Keratinocyte (primary cell): ENCODE data around the gene CASKIN2. TPM values are rescaled to one million over a fixed set of nuclear protein-coding genes. Genes with fewer than 3 reads are reported as not detected.
"Not testable (repeated sequence)": the region's sequence is repeated elsewhere in the genome, so short reads cannot be mapped to it uniquely, and the experiment has no call there.

ENCODE experiments used
- DNase-seq: peaks from one replicate; pipeline ENCODE4 v3.0.0-alpha.2; 2011; ENCODE audit warnings: low read depth, missing footprints, low spot score
- FAIRE-seq: peaks from 2 replicates; lab custom pipeline; 2011; peaks lifted over from hg19 to GRCh38; lab: Jason Lieb, UNC
- H2AFZ ChIP-seq: 2 replicates; pipeline ENCODE4 v1.6.0; 2012; ENCODE audit warnings: low read length, control low read depth, inconsistent platforms; ENCODE audit not compliant: control insufficient read depth
- H3K27ac ChIP-seq: 2 replicates; pipeline ENCODE4 v1.5.1; 2011; ENCODE audit warnings: low read length; ENCODE audit not compliant: control insufficient read depth, insufficient read depth
- H3K27me3 ChIP-seq: 3 replicates; pipeline ENCODE4 v1.6.0; 2011; ENCODE audit warnings: low read length; ENCODE audit not compliant: control insufficient read depth, insufficient read depth; ENCODE audit errors: extremely low read depth
- H3K36me3 ChIP-seq, 2 experiments: 2 replicates in 1 of 2; 3 replicates in 1 of 2; pipeline ENCODE4 v1.5.1; 2011; ENCODE audit warnings: low read length in 2 of 2, mild to moderate bottlenecking in 1 of 2; ENCODE audit not compliant: control insufficient read depth in 2 of 2, insufficient read depth in 2 of 2; ENCODE audit errors: extremely low read depth in 1 of 2
- H3K4me1 ChIP-seq: 3 replicates; pipeline ENCODE4 v1.5.1; 2011; ENCODE audit warnings: low read length; ENCODE audit not compliant: control insufficient read depth, insufficient read depth; ENCODE audit errors: extremely low read depth
- H3K4me2 ChIP-seq: 3 replicates; pipeline ENCODE4 v1.6.0; 2011; ENCODE audit warnings: low read depth, low read length; ENCODE audit not compliant: control insufficient read depth, insufficient read depth; ENCODE audit errors: extremely low read depth
- H3K4me3 ChIP-seq, 3 experiments: fragments of 200-600 bp in 1 of 3; sonication (generic) in 1 of 3; 2 replicates in 2 of 3; 3 replicates in 1 of 3; pipeline ENCODE4 v1.5.1; 2011 to 2016; ENCODE audit warnings: low read length in 3 of 3, mild to moderate bottlenecking in 3 of 3, control low read depth in 2 of 3, inconsistent platforms in 1 of 3, low read depth in 1 of 3, mixed read lengths in 1 of 3, mixed run types in 1 of 3, moderate library complexity in 1 of 3; ENCODE audit not compliant: control insufficient read depth in 2 of 3, insufficient read depth in 2 of 3; ENCODE audit errors: extremely low read depth in 1 of 3
- H3K79me2 ChIP-seq: 2 replicates; pipeline ENCODE4 v1.6.0; 2012; ENCODE audit warnings: low read length; ENCODE audit not compliant: control insufficient read depth, insufficient read depth
- H3K9ac ChIP-seq: 3 replicates; pipeline ENCODE4 v1.6.0; 2011; ENCODE audit warnings: low read length; ENCODE audit not compliant: control insufficient read depth, insufficient read depth; ENCODE audit errors: extremely low read depth
- H3K9me1 ChIP-seq: 3 replicates; pipeline ENCODE4 v1.6.0; 2011; ENCODE audit warnings: low read length; ENCODE audit not compliant: control insufficient read depth, insufficient read depth; ENCODE audit errors: extremely low read depth
- H3K9me3 ChIP-seq: 2 replicates; pipeline ENCODE4 v1.5.1; 2012; ENCODE audit warnings: low read depth, low read length; ENCODE audit not compliant: control insufficient read depth
- H4K20me1 ChIP-seq: 3 replicates; pipeline ENCODE4 v1.6.0; 2011; ENCODE audit warnings: low read length; ENCODE audit not compliant: control insufficient read depth, insufficient read depth; ENCODE audit errors: extremely low read depth
- EZH2 ChIP-seq: IDR thresholded peaks from one replicate; pipeline ENCODE4 v1.6.1; 2012; ENCODE audit warnings: inconsistent platforms, mild to moderate bottlenecking, low read length, moderate library complexity
- dilution Hi-C: fragments of 300-500 bp; cut with MboI; formaldehyde crosslinking; loops from one replicate; pipeline ENCODE4 v1.7.0; 2020; ENCODE audit warnings: low sequenced_read_pairs; ENCODE audit not compliant: extremely low pct_ligation_motif_present
- polyA plus RNA-seq, 5 experiments: library from polyadenylated mRNA; depleted of rRNA in 3 of 5; stranded (reverse) in 3 of 5; stranded (forward) in 1 of 5; unstranded in 1 of 5; fragments of >200 nt; gene quantifications; 1 replicate in 1 of 5; 2 replicates in 3 of 5; 3 replicates in 1 of 5; pipeline versions ENCODE4 v1.2.1 to v1.2.3, GENCODE V29; 2011 to 2012; ENCODE audit warnings: missing spikeins in 2 of 5, low read depth in 1 of 5, low replicate concordance in 1 of 5
- TF ChIP-seq, protein P1 (sequence below), 3 experiments: IDR thresholded peaks in 1 of 3; conservative IDR thresholded peaks in 1 of 3; optimal IDR thresholded peaks in 1 of 3; 2 replicates in 2 of 3; 3 replicates in 1 of 3; pipeline versions ENCODE3 to v1.5.1; 2011; ENCODE audit warnings: low read length in 3 of 3, mild to moderate bottlenecking in 3 of 3, moderate library complexity in 2 of 3, control low read depth in 1 of 3, inconsistent platforms in 1 of 3; ENCODE audit not compliant: insufficient read depth in 2 of 3; ENCODE audit errors: extremely low read depth in 1 of 3

Gene CASKIN2
- polyA plus RNA-seq, 1 donor (not counting 4 experiments of a cell fraction or from before 2014, with no cell fraction given), result 3.7 TPM

DNA sequence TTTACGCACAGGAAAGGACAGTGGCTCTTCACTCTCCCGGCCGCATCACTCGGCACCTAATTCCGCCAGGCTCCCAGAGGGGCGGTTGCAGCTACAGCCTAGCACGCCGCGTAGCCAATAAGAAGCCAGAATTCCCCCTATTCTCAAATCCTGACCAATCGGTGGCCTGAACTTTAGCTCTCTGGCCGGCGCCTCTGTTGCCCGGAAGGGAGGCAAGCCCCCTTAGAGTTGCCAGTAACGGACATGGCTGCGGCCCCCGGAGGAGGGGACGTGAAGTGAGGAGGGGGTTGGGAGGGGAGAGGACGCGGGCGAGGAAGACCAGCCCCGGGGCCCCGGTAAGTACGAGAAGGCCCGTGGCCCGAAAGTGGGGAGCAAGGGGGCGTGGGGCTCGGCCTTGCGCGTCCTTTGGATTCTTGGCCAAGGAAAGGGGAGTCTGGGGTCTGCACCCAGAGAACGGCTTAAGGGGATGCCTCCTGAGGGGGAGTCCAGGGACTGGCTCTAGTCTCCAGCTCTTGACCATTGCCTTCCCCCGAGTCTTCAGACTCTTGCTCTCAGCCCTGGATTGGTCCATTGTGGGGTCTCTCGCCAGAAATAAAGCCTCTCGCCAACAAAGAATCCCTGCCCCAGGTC is 58.8 kb downstream of the CASKIN2 start, which contains the start of gene TMEM94:
Gene TMEM94, plus strand, starts transcription at position 219 of the 630 bp plus-strand sequence. CDS start 15,271 bp downstream, outside the sequence.
- peaks cover 26% of the 10 kb centered on the region for H3K4me1 ChIP-seq
- H2AFZ ChIP-seq, result peak within 1 kb of the TSS; percentile 92
- no peaks in the 10 kb centered on the region for H3K36me3 ChIP-seq
- no peaks in the 10 kb centered on the region for H4K20me1 ChIP-seq
- FAIRE-seq, result no peak
- no peaks in the 10 kb centered on the region for H3K9me1 ChIP-seq
- H3K9me3 ChIP-seq, result no peaks in the 10 kb centered on the region
- H3K79me2 ChIP-seq, result peaks cover 1% of the 10 kb centered on the region
- DNase-seq, result peak; percentile 35
- H3K27ac ChIP-seq, result peak within 1 kb of the TSS; percentile 73
- H3K4me3 ChIP-seq, result peak within 1 kb of the TSS; percentile 80 to 95 (median 81)
- H3K27me3 ChIP-seq, result no peaks in the 10 kb centered on the region
- dilution Hi-C loops, result no loop called here
- TF ChIP-seq, protein P1, sequence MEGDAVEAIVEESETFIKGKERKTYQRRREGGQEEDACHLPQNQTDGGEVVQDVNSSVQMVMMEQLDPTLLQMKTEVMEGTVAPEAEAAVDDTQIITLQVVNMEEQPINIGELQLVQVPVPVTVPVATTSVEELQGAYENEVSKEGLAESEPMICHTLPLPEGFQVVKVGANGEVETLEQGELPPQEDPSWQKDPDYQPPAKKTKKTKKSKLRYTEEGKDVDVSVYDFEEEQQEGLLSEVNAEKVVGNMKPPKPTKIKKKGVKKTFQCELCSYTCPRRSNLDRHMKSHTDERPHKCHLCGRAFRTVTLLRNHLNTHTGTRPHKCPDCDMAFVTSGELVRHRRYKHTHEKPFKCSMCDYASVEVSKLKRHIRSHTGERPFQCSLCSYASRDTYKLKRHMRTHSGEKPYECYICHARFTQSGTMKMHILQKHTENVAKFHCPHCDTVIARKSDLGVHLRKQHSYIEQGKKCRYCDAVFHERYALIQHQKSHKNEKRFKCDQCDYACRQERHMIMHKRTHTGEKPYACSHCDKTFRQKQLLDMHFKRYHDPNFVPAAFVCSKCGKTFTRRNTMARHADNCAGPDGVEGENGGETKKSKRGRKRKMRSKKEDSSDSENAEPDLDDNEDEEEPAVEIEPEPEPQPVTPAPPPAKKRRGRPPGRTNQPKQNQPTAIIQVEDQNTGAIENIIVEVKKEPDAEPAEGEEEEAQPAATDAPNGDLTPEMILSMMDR (optimal IDR thresholded peaks at IDR 0.05 in 1 of 3, IDR thresholded peaks at IDR 0.05 in 1 of 3, conservative IDR thresholded peaks at IDR 0.05 in 1 of 3; ENCODE audit: extremely low read depth in 1 of 3, insufficient read depth in 2 of 3, low read length in 3 of 3), result no peak
- TF ChIP-seq EZH2, result no peak
- peak within 1 kb of the TSS; percentile 92 for H3K4me2 ChIP-seq
- H3K9ac ChIP-seq, result peak within 1 kb of the TSS; percentile 87

DNA sequence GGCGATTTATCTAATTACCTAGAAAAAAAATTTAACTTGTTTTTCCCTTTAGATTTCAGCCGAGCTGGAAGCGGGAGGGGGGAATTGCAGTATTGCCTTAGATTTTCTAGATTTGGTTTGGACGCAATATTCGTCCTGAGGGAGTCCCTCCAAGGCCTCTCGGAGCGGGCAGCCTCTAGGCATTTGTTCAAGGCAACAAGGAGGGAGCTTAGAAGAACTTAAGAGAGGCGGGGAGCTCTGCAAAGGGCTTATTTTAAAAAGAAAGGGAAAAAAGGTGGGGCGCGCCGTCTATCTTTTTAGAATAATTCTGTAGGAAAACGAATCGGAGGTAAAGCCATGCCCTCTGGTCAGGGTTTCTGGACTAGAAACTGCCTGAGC is 59.3 kb downstream of the CASKIN2 start:
- peak overlapping the region in 2 of 3 experiments; percentile 81 to 95 for H3K4me3 ChIP-seq
- TF ChIP-seq, protein P1 (optimal IDR thresholded peaks at IDR 0.05 in 1 of 3, IDR thresholded peaks at IDR 0.05 in 1 of 3, conservative IDR thresholded peaks at IDR 0.05 in 1 of 3; ENCODE audit: extremely low read depth in 1 of 3, insufficient read depth in 2 of 3, low read length in 3 of 3), result no peak
- TF ChIP-seq EZH2, result no peak
- dilution Hi-C loops, result no loop called here
- H3K4me2 ChIP-seq, result peak overlapping the region; percentile 87
- H3K4me1 ChIP-seq, result peaks cover 26% of the 10 kb centered on the region
- H3K9ac ChIP-seq, result peak overlapping the region; percentile 87
- H3K9me1 ChIP-seq, result no peaks in the 10 kb centered on the region
- H3K79me2 ChIP-seq, result peaks cover 1% of the 10 kb centered on the region
- DNase-seq (no peak), FAIRE-seq (no peak)
- no peaks in the 10 kb centered on the region for H3K9me3 ChIP-seq
- H3K27me3 ChIP-seq, result no peaks in the 10 kb centered on the region
- no peaks in the 10 kb centered on the region for H3K36me3 ChIP-seq
- H3K27ac ChIP-seq, result peak overlapping the region; percentile 73
- peak overlapping the region; percentile 82 for H2AFZ ChIP-seq
- H4K20me1 ChIP-seq, result no peaks in the 10 kb centered on the region

DNA sequence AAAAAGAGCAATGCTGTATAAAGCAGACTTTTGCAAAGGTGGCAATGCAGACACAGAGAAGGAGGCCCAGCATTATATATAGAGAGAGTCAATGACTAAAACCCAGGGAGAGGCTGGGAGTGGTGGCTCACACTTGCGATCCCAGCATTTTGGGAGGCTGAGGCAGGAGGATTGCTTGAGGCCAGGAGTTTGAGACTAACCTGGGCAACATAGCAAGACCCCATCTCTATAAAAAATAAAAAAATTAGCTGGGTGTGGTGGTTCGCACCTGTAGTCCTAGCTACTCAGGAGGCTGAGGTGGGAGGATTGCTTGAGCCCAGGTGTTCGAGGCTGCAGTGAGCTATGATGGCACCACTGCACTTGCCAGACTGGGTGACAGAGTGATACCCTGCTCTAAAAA is 60.7 kb downstream of the CASKIN2 start:
- H3K9me3 ChIP-seq, H2AFZ ChIP-seq, dilution Hi-C loops, FAIRE-seq, H3K36me3 ChIP-seq, H3K27me3 ChIP-seq, DNase-seq, H3K27ac ChIP-seq, H3K79me2 ChIP-seq, H4K20me1 ChIP-seq, H3K4me3 ChIP-seq, H3K4me2 ChIP-seq, H3K9ac ChIP-seq, H3K9me1 ChIP-seq: not testable (repeated sequence)
- peaks cover 26% of the 10 kb centered on the region for H3K4me1 ChIP-seq
